HG02678 (cell line): Measurements from ENCODE around the gene ST6GAL1.
"Not testable (repeated sequence)": the region's sequence is repeated elsewhere in the genome, so short reads cannot be mapped to it uniquely, and the experiment has no call there.

Experiments
- ATAC-seq: cut with Tn5 transposase; IDR thresholded peaks from one replicate; pipeline ENCODE4 v1.9.1; 2021; ENCODE audit warnings: mild to moderate bottlenecking, moderate library complexity; ENCODE audit not compliant: unreplicated experiment

ST6GAL1 gene

GRCh38 chr3:186991470-186991869 lies 61.1 kb downstream of the ST6GAL1 start:
- ATAC-seq = no peak

- not testable (repeated sequence) for ATAC-seq
Measured at GRCh38 chr3:186992096-186992495, 61.8 kb downstream of the ST6GAL1 start.

GRCh38 chr3:186993210-186993782 lies 63.0 kb downstream of the ST6GAL1 start:
- ATAC-seq = no peak

- peak; percentile 33 for ATAC-seq
Measured at GRCh38 chr3:186994000-186994955, 64.0 kb downstream of the ST6GAL1 start.

- peak; percentile 20 for ATAC-seq
Measured at GRCh38 chr3:186996356-186996755, 66.0 kb downstream of the ST6GAL1 start.

- no peak for ATAC-seq
Measured at GRCh38 chr3:186997061-186997460, 66.7 kb downstream of the ST6GAL1 start.

- ATAC-seq = no peak
Measured at GRCh38 chr3:186997473-186997939, 67.2 kb downstream of the ST6GAL1 start.

- no peak for ATAC-seq
Measured at GRCh38 chr3:186998937-186999368, 68.6 kb downstream of the ST6GAL1 start.

GRCh38 chr3:187000711-187001151 lies 70.4 kb downstream of the ST6GAL1 start:
- peak; percentile 69 for ATAC-seq

GRCh38 chr3:187002915-187003314 lies 72.6 kb downstream of the ST6GAL1 start:
- no peak for ATAC-seq

GRCh38 chr3:187005827-187006481 lies 75.6 kb downstream of the ST6GAL1 start:
- ATAC-seq = no peak

- no peak for ATAC-seq
Measured at GRCh38 chr3:187006864-187007630, 76.7 kb downstream of the ST6GAL1 start.

GRCh38 chr3:187010382-187010781 lies 80.1 kb downstream of the ST6GAL1 start:
- ATAC-seq = not testable (repeated sequence)

- ATAC-seq = peak; percentile 49
Measured at GRCh38 chr3:187011915-187012314, 81.6 kb downstream of the ST6GAL1 start.

- ATAC-seq = no peak
Measured at GRCh38 chr3:187012609-187013051, 82.3 kb downstream of the ST6GAL1 start.

GRCh38 chr3:187013159-187013716 lies 82.9 kb downstream of the ST6GAL1 start:
- no peak for ATAC-seq

- ATAC-seq = no peak
Measured at GRCh38 chr3:187014417-187014864, 84.1 kb downstream of the ST6GAL1 start.

GRCh38 chr3:187015903-187016638 lies 85.7 kb downstream of the ST6GAL1 start:
- peak; percentile 55 for ATAC-seq

- peak; percentile 31 for ATAC-seq
Measured at GRCh38 chr3:187016639-187017345, 86.5 kb downstream of the ST6GAL1 start.
